NK-92 (cell line): ENCODE data around the gene BTAF1.

Source experiments
- DNase-seq: peaks from one replicate; lab custom pipeline; 2025; ENCODE audit not compliant: unreplicated experiment; lab: John Stamatoyannopoulos, UW

Gene BTAF1

GRCh38 chr10:92045641-92046106 lies 122.1 kb downstream of the BTAF1 start:
- no peak for DNase-seq

GRCh38 chr10:92047215-92047614 lies 123.6 kb downstream of the BTAF1 start:
- DNase-seq = no peak

- DNase-seq = no peak
Measured at GRCh38 chr10:92052088-92052487, 128.5 kb downstream of the BTAF1 start.

GRCh38 chr10:92052741-92053140 lies 129.2 kb downstream of the BTAF1 start:
- DNase-seq = no peak

- no peak for DNase-seq
Measured at GRCh38 chr10:92054807-92055206, 131.2 kb downstream of the BTAF1 start.

- DNase-seq = no peak
Measured at GRCh38 chr10:92062273-92062672, 138.7 kb downstream of the BTAF1 start.

- no peak for DNase-seq
Measured at GRCh38 chr10:92064506-92064905, 140.9 kb downstream of the BTAF1 start.

- DNase-seq = no peak
Measured at GRCh38 chr10:92066386-92066785, 142.8 kb downstream of the BTAF1 start.

- DNase-seq = no peak
Measured at GRCh38 chr10:92068900-92069299, 145.3 kb downstream of the BTAF1 start.

GRCh38 chr10:92074126-92074887 lies 150.7 kb downstream of the BTAF1 start:
- no peak for DNase-seq

GRCh38 chr10:92075829-92076228 lies 152.3 kb downstream of the BTAF1 start:
- DNase-seq = no peak

GRCh38 chr10:92076722-92077121 lies 153.2 kb downstream of the BTAF1 start:
- no peak for DNase-seq

- no peak for DNase-seq
Measured at GRCh38 chr10:92079003-92079402, 155.4 kb downstream of the BTAF1 start.
